Epithelial cell of proximal tubule (primary cell): Measurements from ENCODE around the gene MALRD1. TPM values are rescaled to one million over a fixed set of nuclear protein-coding genes. Genes with fewer than 3 reads are reported as not detected.

ENCODE experiments used
- DNase-seq: peaks from one replicate; pipeline ENCODE4 v3.0.0-alpha.2; 2011; ENCODE audit warnings: low read depth
- H3K4me3 ChIP-seq: 2 replicates; pipeline ENCODE4 v1.5.1; 2011; ENCODE audit warnings: low read depth, mild to moderate bottlenecking, low read length
- CTCF ChIP-seq: conservative IDR thresholded peaks from 2 replicates; pipeline ENCODE4 v1.5.1; 2012; ENCODE audit warnings: low read depth, mild to moderate bottlenecking, low read length
- total RNA-seq: library from RNA; depleted of rRNA; stranded (reverse); fragments of >200 nt; gene quantifications from 2 replicates; pipeline ENCODE4 v1.2.3, GENCODE V29; 2015

Gene MALRD1
- total RNA-seq, 1 donor from 2014 or later: 0.06 TPM

- no peak for DNase-seq
- no peak overlapping the region for H3K4me3 ChIP-seq
- no peak for TF ChIP-seq CTCF
Measured at GRCh38 chr10:19629567-19629966, 581.0 kb downstream of the MALRD1 start.

- H3K4me3 ChIP-seq: no peak overlapping the region
- no peak for DNase-seq
- no peak for TF ChIP-seq CTCF
Measured at GRCh38 chr10:19634163-19634562, 585.6 kb downstream of the MALRD1 start.

GRCh38 chr10:19638182-19638895, 589.7 kb downstream of the MALRD1 start:
- no peak for TF ChIP-seq CTCF
- DNase-seq: peak; percentile 53
- H3K4me3 ChIP-seq: peak overlapping the region; percentile 21

GRCh38 chr10:19638896-19639233, 590.3 kb downstream of the MALRD1 start:
- TF ChIP-seq CTCF: no peak
- DNase-seq: no peak
- peak overlapping the region; percentile 21 for H3K4me3 ChIP-seq

DNA sequence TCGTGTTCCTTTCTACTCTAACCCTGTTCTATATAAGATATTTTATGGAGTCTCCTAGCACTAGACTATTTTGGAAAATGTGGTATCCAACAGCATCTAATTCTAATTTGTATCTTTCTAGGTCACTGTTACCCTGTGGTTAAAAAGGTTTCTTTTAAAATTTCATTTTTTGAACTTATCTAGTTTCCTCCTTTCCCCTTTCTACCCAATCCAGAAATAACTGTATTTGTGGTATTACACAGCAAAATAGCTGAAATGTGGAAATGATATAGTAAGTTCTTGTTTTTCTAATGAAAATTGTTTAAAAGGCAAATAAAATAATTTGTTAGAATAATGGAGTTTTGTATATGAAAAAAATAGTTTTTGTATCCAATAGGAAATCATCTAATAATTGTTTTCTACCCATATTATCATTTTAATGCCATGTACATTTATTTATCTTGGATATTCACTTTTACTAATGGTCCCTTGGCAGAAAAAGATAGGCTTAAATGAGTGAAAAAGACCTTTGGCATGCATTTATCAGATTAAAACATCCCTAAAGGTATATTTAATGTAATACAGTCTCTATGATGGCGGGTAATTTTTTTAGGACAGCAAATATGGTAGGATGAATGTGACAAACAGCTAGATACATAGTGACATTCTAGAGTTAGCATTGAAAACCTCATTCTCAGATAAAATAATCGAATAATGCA, 592.1 kb downstream of the MALRD1 start:
- H3K4me3 ChIP-seq: no peak overlapping the region
- no peak for TF ChIP-seq CTCF
- DNase-seq: no peak

DNA sequence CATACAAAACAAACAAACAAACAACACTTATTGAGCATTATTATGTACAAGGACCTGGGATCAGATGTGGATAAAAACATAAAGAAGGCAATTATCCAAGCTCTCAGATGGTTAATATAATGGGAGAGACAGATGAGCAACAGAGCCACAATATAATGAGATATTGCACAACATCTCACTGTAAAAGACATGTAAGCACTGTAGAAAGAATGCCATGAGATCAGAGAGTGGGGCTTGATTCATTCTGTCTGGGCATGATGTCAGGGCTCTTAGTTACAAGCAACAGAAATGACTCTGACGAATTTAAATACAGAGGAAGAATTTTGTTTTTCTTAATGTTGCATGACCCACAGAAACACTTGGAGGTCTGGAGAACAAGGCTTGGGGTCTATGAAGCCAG, 602.9 kb downstream of the MALRD1 start:
- no peak for TF ChIP-seq CTCF
- H3K4me3 ChIP-seq: no peak overlapping the region
- no peak for DNase-seq

GRCh38 chr10:19652750-19653149, 604.1 kb downstream of the MALRD1 start:
- no peak overlapping the region for H3K4me3 ChIP-seq
- TF ChIP-seq CTCF: no peak

More at GRCh38 chr10:19652750-19653149, 604.1 kb downstream of the MALRD1 start:
- DNase-seq: no peak
